ENCODE measurements around the gene PARM1. TPM values are rescaled to one million over a fixed set of nuclear protein-coding genes. Genes with fewer than 3 reads are reported as not detected.
"Not testable (repeated sequence)": the region's sequence is repeated elsewhere in the genome, so short reads cannot be mapped to it uniquely, and the experiment has no call there.

Gene PARM1
- total RNA-seq, 1 donor from 2014 or later, result 8.6 TPM

DNA sequence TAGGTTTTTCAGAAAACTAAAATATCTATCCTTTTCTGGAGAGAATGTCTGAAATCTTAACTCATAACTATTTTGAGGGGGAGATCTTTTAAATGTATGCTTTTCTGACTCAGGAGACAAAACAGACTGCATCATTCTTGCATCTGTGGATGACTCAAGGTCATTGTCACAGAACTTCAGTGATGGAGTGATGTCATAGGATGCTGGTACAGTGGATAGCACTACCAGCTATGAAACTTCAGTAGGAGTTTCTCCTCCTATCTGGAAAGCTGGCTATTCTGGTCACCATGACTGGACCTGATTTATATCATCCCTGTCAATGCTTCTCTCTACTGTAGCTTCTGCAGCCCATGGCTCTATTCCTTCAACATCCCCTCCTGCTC is 50.3 kb downstream of the PARM1 start:
- no peak for DNase-seq

DNA sequence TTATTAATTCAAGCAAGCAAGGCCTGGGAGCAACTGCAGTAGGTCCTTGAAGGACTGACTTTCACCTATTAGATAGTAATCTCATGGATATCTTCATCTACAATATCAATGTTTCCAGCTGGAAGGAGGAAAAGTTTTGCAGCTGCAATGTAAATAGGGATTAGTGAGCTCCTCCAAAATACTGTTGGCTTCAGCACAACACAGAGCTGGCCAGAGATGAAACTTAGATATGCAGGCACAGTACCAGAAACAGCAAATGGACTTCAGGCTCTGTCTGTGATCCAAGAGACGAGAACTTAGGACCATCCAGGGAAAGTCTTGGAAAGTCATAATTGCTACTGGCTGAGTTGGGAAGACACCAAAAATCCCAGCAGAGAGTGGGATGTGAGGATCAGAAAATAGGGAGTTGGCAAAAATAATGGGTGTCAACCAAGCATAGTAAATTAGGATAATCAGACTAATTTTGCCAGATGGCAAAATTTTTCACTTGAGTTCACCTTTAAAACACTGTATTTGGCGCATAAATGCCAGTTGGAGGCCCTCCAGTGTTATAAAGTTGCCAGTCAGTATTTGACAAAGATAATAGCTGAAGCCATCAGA is 57.5 kb downstream of the PARM1 start:
- DNase-seq, result no peak

DNA sequence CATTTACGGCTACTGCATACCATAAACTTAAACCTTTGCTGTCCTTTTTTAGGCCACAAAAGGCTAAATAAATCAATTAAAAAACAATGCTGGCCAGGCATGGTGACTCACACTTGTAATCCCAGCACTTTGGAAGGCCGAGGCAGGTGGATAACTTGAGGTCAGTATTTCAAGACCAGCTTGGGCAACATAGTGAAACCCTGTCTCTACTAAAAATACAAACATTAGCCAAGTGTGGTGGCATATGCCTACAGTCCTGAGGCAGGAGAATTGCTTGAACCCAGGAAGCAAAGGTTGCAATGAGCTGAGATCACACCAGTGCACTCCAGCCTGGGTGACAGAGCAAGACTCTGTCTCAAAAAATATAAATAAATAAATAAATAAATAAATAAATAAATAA is 61.5 kb downstream of the PARM1 start:
- DNase-seq, result not testable (repeated sequence)

DNA sequence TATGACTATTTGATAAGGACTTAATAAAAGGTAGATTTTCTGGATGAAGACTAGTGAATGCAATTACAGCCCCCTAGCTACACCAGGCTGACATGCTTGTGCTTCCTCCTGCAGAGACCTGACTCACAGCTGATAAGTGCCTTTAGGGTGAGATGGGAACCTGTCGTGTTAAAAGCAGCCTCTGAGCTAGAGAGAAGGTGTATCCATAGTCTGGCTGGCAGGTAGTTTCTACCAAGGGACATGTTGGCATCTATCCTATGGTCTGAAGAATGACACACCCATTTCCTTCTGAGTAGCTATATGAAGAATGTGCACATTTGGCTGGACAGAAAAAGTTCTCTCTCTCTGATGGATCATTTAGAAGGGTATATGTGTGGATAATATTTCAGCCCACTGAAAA is 64.1 kb downstream of the PARM1 start:
- DNase-seq, result no peak

DNA sequence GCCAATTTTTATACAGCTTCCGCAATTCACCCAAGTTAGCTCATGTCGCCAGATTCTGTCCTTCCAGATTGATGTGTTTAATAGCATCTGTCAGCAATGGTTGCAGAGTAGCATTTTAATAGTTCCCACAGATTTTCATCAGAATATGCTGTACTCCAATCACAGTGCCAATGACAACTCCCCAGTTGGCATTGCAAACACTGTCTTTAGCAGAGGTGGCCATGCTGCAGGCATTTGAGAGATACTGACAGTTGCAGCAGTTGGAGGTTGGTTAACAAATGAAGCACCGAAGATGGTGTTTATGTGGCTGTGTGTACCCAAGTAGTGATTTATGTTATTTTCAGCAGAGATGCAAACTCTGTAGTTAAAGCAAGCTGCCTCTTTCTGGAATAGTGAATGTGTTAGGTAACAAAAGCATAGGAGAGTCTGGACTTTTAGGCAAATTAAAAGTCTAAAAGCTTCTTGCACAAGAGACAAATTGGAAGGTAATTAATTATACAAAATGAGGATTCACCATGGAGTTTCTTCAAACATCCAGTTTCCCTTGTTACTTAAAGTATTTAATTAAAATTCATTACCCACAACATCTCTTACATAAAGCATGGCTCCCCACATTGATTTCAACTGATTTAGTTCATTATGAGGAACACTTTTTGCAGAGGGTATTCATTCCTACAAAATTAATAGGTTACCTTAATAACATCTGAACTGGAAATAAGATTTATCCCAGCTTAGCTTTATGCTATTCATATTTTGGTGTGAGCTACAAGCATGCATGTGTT is 65.2 kb downstream of the PARM1 start:
- peak; percentile 14 for DNase-seq

DNA sequence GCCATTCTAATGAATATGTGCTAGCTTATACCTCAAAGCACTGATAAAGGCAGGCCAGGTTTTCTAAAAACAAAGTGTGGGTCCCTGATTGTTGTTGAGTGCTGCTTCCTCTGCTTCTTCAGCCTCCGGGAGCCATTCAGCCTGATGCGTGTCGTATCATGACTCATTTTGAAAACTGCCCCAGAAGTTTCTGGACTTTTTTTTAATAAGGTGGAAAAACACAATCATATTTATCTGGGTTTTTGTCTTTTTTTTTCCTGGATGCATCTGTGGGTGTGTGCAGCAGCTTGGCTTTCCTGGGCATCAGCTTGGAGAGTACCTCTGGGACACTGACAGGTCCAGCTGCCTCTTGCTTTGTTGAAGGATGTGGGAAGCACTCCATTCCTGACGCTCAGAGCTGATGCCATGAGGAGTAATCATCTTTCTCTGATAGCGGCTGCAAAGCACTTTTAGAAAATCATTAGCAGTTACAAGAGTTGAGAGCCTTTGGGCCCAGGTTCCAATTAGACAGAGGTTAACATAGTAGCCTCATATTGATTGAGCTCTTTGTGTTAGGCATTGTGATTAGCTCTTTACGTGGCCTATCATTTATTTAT is 66.9 kb downstream of the PARM1 start:
- DNase-seq, result no peak

DNA sequence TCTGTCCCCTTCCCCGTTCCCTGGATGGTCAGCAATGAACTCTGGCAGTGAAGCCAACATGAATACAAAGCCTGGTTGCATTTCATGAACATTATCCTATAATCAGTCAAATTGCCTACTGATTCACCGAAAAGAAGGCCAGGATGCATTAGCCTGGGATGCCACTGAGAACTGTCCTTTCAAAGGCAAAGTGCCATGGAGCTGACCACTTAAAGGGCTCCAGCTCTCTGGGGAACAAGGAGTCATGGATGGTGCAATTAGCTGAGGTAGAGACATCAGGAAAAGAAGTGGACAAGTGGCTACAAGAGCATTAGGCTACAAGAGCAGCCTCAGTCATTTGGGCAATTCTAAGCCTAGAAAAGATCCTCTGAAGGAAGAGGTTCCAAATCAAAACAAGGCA is 69.0 kb downstream of the PARM1 start:
- DNase-seq, result no peak

DNA sequence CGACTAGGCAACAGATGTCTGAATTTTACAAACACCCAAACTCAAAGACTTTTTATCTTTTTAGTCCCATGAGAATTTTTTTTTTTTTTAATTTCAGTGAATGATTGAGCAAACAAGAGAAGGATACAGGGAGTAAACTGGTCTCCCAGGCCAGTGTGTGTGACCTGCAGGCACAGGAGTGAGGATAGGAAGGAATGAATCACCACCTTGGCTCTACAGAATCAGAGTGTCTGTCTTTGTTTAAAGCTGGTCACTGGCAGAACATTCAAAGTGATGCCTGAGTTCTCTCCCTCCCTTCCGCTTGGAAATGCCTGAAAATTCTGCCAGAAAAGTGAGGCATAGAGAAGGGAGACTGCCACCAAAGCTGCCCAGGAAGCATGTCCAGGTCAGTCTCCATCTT is 69.5 kb downstream of the PARM1 start:
- DNase-seq, result no peak

DNA sequence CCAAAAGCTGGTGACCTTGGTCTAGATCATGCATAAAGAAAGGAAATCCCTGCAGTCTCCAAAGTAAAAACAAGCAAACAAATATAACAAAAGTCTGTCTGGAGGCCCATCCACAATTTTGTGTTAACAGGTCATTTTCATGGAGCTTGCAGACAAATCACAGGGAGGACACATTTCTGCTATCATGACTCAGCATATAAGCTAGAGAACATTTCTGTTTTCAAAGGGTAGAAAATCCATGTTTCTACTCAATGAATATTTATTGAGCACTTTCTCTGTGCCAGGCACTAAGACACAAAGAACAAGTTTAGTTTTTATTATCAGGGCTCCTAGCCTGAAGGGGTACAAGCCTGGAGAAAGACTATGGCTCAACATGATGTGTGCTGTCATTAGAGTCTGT is 71.1 kb downstream of the PARM1 start:
- DNase-seq, result no peak

DNA sequence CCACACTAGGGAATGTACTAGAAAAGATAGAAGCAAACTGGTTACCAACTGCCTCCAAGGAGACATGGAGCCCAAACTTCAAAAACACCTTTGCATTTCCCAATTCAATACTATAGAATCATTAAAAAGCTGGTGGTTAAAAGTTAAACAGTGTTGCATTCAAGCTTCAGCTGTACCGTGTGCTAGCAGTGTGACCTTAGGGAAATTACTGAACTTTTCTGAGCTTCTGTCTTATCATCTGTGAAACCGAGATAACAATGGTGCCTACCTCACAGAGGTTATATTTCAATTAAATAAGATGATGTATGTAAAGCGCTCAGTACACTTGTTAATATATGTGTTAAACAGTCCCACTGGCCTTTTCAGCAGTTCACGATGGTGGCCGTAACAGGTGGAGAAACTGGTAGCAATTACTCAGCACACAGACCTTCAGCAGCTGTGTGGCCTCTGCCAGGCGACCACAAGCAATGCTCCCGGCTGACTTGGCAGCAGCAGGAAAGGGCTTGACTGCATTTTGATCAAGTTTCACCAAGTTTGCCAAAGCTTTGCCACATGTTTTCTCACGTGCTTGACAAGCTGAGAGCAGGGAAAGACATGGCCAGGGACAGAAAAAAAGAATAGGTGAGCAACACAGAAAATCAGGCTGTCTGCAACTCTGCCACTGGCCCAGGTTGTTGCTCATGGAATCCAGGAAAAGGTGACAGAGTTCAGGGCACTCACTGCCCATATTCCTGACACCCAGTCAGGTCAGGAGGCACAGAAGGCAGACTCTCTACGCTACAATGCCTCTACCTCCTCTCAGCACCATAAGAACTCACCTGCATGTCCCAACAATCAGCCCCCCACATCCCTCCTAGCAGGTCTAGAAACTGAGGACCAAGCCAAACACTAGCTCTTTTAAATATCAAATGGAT is 72.1 kb downstream of the PARM1 start:
- DNase-seq, result no peak

DNA sequence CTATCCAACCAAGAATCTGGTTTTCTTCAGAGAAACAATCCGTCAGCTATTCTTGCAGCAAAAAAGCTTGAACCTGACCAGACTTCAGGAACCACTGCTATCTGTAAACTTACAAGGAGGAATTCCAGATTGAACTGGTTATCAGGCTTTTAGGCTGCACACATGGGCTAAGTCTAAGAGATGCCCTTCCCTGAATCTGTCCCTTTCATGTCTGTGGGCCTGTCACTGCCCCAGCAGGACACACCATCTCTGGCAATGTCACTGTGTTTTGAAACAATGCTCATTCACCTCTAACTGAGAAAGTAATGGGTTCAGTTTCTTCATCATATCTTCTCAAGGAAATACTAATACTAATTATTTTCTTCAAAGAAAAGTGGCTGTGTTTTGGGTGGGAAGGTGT is 72.8 kb downstream of the PARM1 start:
- no peak for DNase-seq

DNA sequence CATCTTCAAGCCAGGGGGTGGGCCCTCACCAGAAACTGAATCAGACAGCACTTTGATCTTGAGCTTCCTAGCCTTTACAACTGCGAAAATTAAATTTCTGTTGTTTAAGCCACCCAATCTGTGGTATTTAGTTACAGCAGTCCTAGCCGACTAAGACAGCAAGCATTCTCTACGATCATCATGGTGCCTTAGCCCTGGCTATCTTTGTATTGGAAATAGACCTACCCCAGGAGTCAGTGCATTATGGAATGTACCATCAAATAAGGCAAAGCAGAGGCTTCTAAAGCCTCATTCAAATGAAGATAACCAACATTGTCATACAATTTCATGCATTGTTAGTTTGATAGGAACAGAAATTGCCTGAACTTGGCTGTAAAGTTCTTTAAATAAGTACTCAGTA is 75.0 kb downstream of the PARM1 start:
- DNase-seq, result no peak

DNA sequence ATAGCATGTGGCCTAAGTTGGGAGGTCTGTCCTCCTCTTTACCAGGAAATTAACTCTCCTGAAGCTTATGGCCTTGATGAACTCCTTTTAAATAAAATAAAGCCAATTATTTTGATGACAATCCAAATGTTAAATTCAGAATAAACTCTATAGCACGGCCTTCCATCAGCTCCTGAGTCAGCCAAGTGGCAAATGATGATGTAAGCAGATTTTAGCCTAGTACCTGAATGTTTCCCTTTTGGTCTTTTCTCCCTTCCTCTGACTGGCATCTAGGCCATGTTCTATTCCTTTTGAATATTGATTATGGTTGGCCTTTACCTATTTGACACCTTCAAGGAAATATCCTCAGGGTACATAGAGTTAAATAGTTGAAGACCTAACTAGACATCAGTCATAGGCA is 76.2 kb downstream of the PARM1 start:
- no peak for DNase-seq

DNA sequence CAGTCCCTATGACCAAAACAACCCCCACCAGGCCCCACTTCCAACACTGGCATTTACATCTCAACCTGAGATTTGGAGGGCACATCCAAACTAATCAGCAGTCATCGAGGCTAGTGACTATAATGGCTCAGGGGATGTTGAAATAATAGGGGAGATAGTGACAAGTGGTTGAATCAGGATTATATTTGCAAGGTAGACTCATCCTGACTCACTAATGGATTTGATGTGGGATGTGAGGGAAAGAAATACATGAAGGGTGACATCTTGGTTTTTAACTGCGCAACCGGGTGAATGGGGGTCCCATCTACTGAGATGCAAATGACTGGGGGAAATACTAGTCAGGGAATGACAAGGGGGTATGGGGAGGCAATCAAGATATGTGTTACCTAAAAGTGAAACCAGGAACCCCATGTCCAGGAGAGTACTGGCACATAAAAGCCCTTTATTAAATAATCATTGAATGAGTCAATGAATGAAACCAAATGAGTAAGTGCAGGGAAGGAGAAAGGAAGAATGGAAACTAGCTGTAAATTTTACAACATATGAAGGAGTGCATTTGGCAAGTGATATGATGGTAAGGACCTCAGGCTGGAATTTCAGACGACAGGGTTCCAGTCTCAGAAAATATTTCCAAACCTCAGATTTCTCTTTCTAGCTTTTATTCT is 78.3 kb downstream of the PARM1 start:
- no peak for DNase-seq

DNA sequence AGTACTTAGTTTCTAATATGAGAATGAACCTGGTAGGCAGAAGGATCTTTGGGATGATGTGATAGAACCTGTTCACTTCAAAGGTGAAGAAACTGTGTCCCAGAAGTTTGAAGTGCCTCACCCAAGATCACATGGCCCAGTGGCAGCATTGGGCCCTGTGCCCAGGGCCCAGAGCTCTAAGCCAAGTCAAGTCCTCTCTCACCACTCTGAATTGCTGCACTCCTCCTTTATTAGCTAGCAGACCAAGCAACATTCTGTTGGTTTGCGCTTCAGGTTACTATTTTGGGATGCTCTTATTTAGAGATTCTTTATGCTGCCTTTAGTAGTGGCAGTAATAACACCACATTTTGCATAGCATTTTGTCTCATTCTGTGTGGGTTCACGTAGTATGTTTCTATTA is 82.7 kb downstream of the PARM1 start:
- no peak for DNase-seq

DNA sequence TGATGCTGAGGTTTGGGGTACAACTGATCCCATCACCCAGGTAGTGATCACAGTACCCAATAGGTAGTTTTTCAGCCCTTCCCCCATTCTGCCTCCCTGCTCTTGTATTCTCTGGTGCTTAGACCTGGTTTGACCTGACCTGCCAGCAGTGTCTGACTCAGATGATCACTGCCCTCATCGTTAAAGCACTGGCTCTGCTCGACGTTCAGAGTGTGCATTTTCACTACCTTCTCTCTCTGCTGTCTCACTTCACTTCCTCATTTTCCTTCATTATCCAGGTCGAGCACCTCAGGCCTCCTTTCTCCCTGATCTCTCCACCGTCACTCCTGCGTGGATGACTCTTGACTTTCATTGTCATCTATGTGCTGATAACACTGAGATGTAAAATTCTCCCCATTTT is 83.6 kb downstream of the PARM1 start:
- no peak for DNase-seq

DNA sequence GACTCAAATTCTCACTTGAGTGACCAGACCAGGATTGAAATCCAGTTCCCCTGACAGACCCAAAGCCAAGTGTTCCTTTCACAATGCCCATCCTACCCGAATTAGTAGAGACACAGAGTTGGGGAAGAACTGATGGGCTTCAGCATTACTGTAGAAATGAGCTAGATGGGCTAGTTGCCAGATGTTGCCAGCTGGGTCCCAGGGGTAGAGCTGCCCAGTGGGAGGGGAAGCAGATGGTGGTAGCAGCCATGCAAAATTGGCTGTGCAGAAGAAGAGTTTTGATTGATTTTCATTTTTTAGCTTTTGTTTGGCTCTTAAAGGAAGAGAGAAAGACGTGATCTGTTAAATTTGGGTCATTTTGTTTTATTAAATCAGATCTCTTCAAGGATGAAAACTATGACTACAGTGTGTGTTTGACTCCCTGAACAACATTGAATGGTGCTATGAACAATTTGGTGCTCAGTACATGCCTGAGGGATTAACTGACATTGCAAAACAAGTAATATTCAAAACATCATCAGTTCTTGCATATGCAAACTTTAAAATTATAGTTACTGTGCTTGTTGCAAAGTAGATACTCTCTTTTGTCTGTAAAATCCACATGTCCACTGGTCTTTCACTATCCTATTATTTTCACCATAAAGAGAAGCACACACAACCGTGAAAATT is 86.0 kb downstream of the PARM1 start:
- no peak for DNase-seq

DNA sequence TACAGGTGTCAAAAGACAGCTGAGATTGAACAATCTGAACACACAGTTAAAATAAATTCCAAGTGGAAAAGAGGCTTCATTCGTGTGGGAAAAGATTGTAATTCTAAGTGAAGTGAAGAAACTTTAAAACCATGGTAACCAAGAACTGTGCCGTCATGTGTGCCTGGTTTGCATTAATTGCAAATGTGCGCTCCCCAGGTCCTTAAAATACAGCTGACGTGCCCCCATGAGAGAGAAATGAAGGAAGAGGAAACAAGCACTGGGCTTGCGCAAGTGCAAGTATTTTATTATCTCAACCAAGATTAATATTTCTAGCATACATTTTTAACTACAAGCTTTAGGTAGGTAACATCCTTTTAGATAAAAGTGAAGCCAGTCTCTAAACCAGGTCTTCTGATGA is 92.5 kb downstream of the PARM1 start:
- DNase-seq, result no peak

DNA sequence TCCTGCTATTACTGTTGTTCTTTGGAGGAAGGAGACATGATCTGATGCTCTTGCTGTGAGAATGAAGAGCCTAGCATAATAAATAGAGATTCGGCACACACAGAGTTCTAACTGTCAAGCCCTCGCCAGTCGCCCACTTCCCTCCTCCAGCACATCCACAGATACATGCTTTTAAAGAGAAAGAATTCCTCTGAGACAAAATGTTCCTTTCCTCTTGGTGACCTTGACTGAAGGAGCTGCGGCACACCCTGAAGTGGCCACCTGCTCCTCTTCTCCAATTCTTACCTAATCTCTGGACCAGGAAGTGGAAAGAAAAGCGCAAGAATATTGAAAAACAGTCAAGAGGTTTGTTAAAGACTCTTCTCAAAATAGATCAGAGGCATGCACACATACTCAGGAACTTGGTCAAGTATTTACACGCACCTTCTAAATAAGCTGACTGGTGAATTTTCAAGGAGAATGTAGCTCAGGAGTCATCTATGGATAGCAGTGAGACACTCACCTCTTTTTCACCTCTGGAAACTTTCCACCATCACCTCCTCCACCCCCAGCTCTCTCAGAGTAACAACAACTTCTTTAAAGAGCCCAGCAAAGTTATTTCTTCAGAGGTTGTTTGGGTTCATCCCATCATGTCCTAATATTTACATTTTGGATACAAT is 95.4 kb downstream of the PARM1 start:
- no peak for DNase-seq

DNA sequence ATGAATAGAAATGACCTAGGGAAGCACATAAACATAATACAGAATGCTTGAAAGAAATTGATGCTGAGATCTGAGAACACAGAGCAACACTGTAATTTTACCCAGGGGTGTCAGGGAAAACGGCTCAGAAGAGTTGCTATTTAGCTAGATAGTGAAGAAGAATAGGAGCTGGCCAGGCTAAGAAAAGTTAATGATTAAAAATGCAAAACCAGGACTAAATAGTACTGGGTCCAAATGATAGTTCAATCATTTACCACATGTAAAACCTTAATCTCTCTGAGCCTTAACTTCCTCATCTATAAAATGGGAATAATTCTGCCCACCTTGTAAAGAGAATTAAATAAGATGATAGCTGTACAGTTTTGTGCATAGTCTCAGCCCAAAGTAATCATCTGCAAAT is 97.1 kb downstream of the PARM1 start:
- DNase-seq, result no peak

DNA sequence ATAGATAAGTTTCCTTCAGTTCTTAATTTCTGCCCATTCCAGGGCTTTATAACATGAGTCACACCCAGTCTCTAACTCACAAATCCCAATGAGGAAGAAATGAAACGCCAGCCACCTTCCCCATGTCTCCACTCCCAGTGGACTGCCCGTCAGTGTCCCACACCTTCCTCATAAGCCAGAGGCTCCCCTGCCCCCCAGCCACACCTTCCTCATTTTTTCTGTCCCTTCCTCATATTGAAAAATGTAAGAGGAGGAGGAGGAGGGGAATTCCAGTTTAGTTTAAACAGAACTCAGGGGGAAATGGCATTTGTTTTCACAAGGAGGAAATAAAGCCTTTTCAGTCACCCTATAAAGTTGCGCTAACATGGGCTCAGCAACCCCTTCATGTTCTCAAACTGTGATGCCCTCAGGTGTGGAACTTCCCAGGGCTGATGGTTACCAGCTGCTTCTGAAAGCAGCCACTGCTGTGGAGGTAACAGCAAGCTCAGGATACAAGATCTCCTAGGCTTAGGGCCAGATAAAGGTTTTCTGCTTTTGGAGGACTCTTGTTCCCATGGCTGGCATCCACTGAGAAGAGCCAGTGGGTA is 97.8 kb downstream of the PARM1 start:
- no peak for DNase-seq
